HepG2 (cell line): Measurements from ENCODE around the gene FBXO41. TPM values are rescaled to one million over a fixed set of nuclear protein-coding genes. Genes with fewer than 3 reads are reported as not detected.

Experiments used
- BRF2 ChIP-seq: sonication (generic); formaldehyde crosslinking; IDR thresholded peaks from 2 replicates; pipeline ENCODE4 v1.8.1; 2022; ENCODE audit warnings: mild to moderate bottlenecking, missing genetic modification reagents
- DPF2 ChIP-seq: sonication (generic); formaldehyde crosslinking; IDR thresholded peaks from 2 replicates; pipeline ENCODE4 v1.4.0; 2020; ENCODE audit warnings: mild to moderate bottlenecking, low read depth, missing genetic modification reagents, borderline replicate concordance
- GMEB1 ChIP-seq: sonication (generic); formaldehyde crosslinking; IDR thresholded peaks from 2 replicates; pipeline ENCODE4 v1.5.1; 2020; ENCODE audit warnings: missing genetic modification reagents, mild to moderate bottlenecking, borderline replicate concordance
- HES4 ChIP-seq: sonication (generic); formaldehyde crosslinking; IDR thresholded peaks from 2 replicates; pipeline ENCODE4 v1.9.0; 2021; ENCODE audit warnings: mild to moderate bottlenecking, missing genetic modification reagents, borderline replicate concordance
- HIC2 ChIP-seq: sonication (generic); formaldehyde crosslinking; IDR thresholded peaks from 2 replicates; pipeline ENCODE4 v1.9.0; 2022; ENCODE audit warnings: low read depth, missing genetic modification reagents
- HOXA9 ChIP-seq: sonication (generic); formaldehyde crosslinking; IDR thresholded peaks from 2 replicates; pipeline ENCODE4 v1.8.1; 2022; ENCODE audit warnings: missing genetic modification reagents, mild to moderate bottlenecking, moderate library complexity, borderline replicate concordance
- NFYB ChIP-seq: sonication (generic); formaldehyde crosslinking; IDR thresholded peaks from 2 replicates; pipeline ENCODE4 v1.4.0; 2020; ENCODE audit warnings: missing genetic modification reagents
- RBM39 ChIP-seq: fragments of 200-400 bp; formaldehyde crosslinking; IDR thresholded peaks from one replicate; pipeline ENCODE4 v1.6.1; 2018; ENCODE audit warnings: antibody characterized with exemption, mild to moderate bottlenecking, low read depth, low read length; ENCODE audit not compliant: poor library complexity, severe bottlenecking
- SETDB1 ChIP-seq: sonication (generic); formaldehyde crosslinking; IDR thresholded peaks from 2 replicates; pipeline ENCODE4 v1.5.1; 2020; ENCODE audit warnings: missing genetic modification reagents, mild to moderate bottlenecking, borderline replicate concordance
- WIZ ChIP-seq: sonication (generic); formaldehyde crosslinking; IDR thresholded peaks from 2 replicates; pipeline ENCODE4 v1.5.1; 2020; ENCODE audit warnings: mild to moderate bottlenecking, missing genetic modification reagents
- XBP1 ChIP-seq: sonication (generic); formaldehyde crosslinking; IDR thresholded peaks from 2 replicates; pipeline ENCODE4 v1.5.0; 2020; ENCODE audit warnings: missing genetic modification reagents
- ZFP41 ChIP-seq: sonication (generic); formaldehyde crosslinking; IDR thresholded peaks from 2 replicates; pipeline ENCODE4 v1.4.0; 2020; ENCODE audit warnings: mild to moderate bottlenecking, missing genetic modification reagents, borderline replicate concordance
- ZNF468 ChIP-seq: sonication (generic); formaldehyde crosslinking; IDR thresholded peaks from 2 replicates; pipeline ENCODE4 v1.8.0; 2022; ENCODE audit warnings: mild to moderate bottlenecking, moderate library complexity, missing genetic modification reagents
- ZNF562 ChIP-seq: sonication (generic); formaldehyde crosslinking; IDR thresholded peaks from 2 replicates; pipeline ENCODE4 v1.8.0; 2022; ENCODE audit warnings: missing genetic modification reagents, borderline replicate concordance
- ZNF567 ChIP-seq: sonication (generic); formaldehyde crosslinking; IDR thresholded peaks from 2 replicates; pipeline ENCODE4 v1.8.1; 2023; ENCODE audit warnings: mild to moderate bottlenecking, missing genetic modification reagents, borderline replicate concordance
- ZNF598 ChIP-seq: sonication (generic); formaldehyde crosslinking; IDR thresholded peaks from 2 replicates; pipeline ENCODE4 v1.5.1; 2020; ENCODE audit warnings: mild to moderate bottlenecking, missing genetic modification reagents, borderline replicate concordance
- ZNF639 ChIP-seq: conservative IDR thresholded peaks from 2 replicates; pipeline ENCODE4 v1.6.1; 2018; ENCODE audit warnings: missing genetic modification reagents
- ZNF7 ChIP-seq: IDR thresholded peaks from 2 replicates; pipeline ENCODE4 v1.6.1; 2016; ENCODE audit warnings: missing biosample characterization, missing genetic modification reagents
- ZNF772 ChIP-seq: sonication (generic); formaldehyde crosslinking; IDR thresholded peaks from 2 replicates; pipeline ENCODE4 v1.5.0; 2020; ENCODE audit warnings: mild to moderate bottlenecking, missing genetic modification reagents
- polyA plus RNA-seq, 8 experiments: library from polyadenylated mRNA; depleted of rRNA in 3 of 8; stranded (reverse) in 7 of 8; unstranded in 1 of 8; fragments of >200 nt; fragmentation: Illumina TruSeq in 4 of 8; extraction: Trizol in 4 of 8; gene quantifications; 2 replicates each; pipeline versions ENCODE4 v1.2.1 to v1.2.3, GENCODE V29; 2011 to 2016; ENCODE audit warnings: low read depth in 4 of 8, missing spikeins in 1 of 8, mixed read lengths in 1 of 8; ENCODE audit not compliant: insufficient read depth in 1 of 8
- total RNA-seq, 5 experiments: library from RNA; depleted of rRNA; stranded (reverse); fragments of >200 nt; fragmentation: Illumina TruSeq; extraction: Trizol; gene quantifications; 2 replicates each; pipeline ENCODE4 v1.2.3, GENCODE V29; 2016; ENCODE audit warnings: low read depth in 1 of 5
- TF ChIP-seq, protein P1 (sequence below): sonication (generic); formaldehyde crosslinking; IDR thresholded peaks from 2 replicates; pipeline ENCODE4 v1.4.0; 2020; ENCODE audit warnings: missing genetic modification reagents

The FBXO41 gene
- total and polyA plus RNA-seq, 2 of the 13 experiments (the other 11 are each of a cell fraction or from before 2014, with no cell fraction given): 4.2 to 10.3 TPM

- no peak for TF ChIP-seq HIC2 (CRISPR knock-in tag)
- peak; percentile 87 for TF ChIP-seq ZNF468 (CRISPR knock-in tag)
- peak; percentile 96 for TF ChIP-seq ZNF772 (CRISPR knock-in tag)
- TF ChIP-seq, protein P1, sequence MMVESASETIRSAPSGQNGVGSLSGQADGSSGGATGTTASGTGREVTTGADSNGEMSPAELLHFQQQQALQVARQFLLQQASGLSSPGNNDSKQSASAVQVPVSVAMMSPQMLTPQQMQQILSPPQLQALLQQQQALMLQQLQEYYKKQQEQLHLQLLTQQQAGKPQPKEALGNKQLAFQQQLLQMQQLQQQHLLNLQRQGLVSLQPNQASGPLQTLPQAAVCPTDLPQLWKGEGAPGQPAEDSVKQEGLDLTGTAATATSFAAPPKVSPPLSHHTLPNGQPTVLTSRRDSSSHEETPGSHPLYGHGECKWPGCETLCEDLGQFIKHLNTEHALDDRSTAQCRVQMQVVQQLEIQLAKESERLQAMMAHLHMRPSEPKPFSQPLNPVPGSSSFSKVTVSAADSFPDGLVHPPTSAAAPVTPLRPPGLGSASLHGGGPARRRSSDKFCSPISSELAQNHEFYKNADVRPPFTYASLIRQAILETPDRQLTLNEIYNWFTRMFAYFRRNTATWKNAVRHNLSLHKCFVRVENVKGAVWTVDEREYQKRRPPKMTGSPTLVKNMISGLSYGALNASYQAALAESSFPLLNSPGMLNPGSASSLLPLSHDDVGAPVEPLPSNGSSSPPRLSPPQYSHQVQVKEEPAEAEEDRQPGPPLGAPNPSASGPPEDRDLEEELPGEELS (CRISPR knock-in tag): peak; percentile 61
- TF ChIP-seq WIZ (CRISPR knock-in tag): peak; percentile 19; the same call in 1 of the 2 replicates
- no peak; the same call in 1 of the 2 replicates for TF ChIP-seq SETDB1 (CRISPR knock-in tag)
- peak; percentile 91 for TF ChIP-seq HES4 (CRISPR knock-in tag)
- no peak for TF ChIP-seq BRF2 (CRISPR knock-in tag)
- no peak for TF ChIP-seq ZNF7 (CRISPR knock-in tag)
- no peak for TF ChIP-seq ZNF562 (CRISPR knock-in tag)
- no peak for TF ChIP-seq XBP1
- TF ChIP-seq ZFP41: 0 out of 2 replicates have a peak, but pooled peaks have one; percentile 13
- peak; percentile 97 for TF ChIP-seq NFYB (CRISPR knock-in tag)
- TF ChIP-seq ZNF598 (CRISPR knock-in tag): peak; percentile 14; the same call in 1 of the 2 replicates
- no peak for TF ChIP-seq DPF2 (CRISPR knock-in tag)
- TF ChIP-seq GMEB1: peak; percentile 13; the same call in 1 of the 2 replicates
- peak; percentile 21; the same call in 1 of the 2 replicates for TF ChIP-seq HOXA9 (CRISPR knock-in tag)
- 0 out of 2 replicates have a peak, but pooled peaks have one; percentile 72 for TF ChIP-seq ZNF639 (CRISPR knock-in tag)
- 0 out of 2 replicates have a peak, but pooled peaks have one; percentile 25 for TF ChIP-seq ZNF567 (CRISPR knock-in tag)
- peak; percentile 4 for TF ChIP-seq RBM39
Observed at GRCh38 chr2:73233154-73233931, 50.9 kb downstream of the FBXO41 start, which contains the start of gene PRADC1 (continued).
